ENCODE results near the gene TRIM63. TPM values are rescaled to one million over a fixed set of nuclear protein-coding genes. Genes with fewer than 3 reads are reported as not detected.

Gene TRIM63
- total and polyA plus RNA-seq, 2 donors (not counting 1 experiment from before 2014, with no cell fraction given), result not detected

GRCh38 chr1:26003756-26004155 lies 63.7 kb downstream of the TRIM63 start:
- ChIA-PET POLR2A (no interaction called here), CTCF (interaction anchor here (0.7 kb wide), 1 partner anchor 108 kb away, joined by 4 read pairs; no protein-coding TSS in a partner anchor)
- Histone ChIP-seq H3K4me1 (ENCODE audit: control insufficient read depth in 2 of 2, insufficient read depth in 2 of 2, low read length in 2 of 2) (peaks cover 0 to under 1% of the 10 kb centered on the region in 2 donors), H3K27ac (ENCODE audit: low read length in 2 of 2) (no peak overlapping the region), H3K36me3 (replicated peaks in 1 of 2; ENCODE audit: control extremely low read depth in 1 of 2, control insufficient read depth in 1 of 2, extremely low read depth in 1 of 2, insufficient read depth in 2 of 2, low read length in 1 of 2) (no peaks in the 10 kb centered on the region), H3K9ac (ENCODE audit: low read length) (no peak overlapping the region), H3K4me3 (ENCODE audit: control extremely low read depth in 1 of 5, extremely low read depth in 1 of 5, insufficient read depth in 1 of 5, low read depth in 2 of 5, low read length in 4 of 5) (no peak overlapping the region), H3K27me3 (replicated peaks in 1 of 4; ENCODE audit: control extremely low read depth in 1 of 4, control insufficient read depth in 3 of 4, insufficient read depth in 4 of 4, low read length in 3 of 4) (no peaks in the 10 kb centered on the region), H4K20me1 (ENCODE audit: control insufficient read depth, insufficient read depth, low read length, poor library complexity, severe bottlenecking) (no peaks in the 10 kb centered on the region), H3K9me3 (ENCODE audit: control extremely low read depth in 1 of 3, control insufficient read depth in 2 of 3, insufficient read depth in 1 of 3, low read length in 2 of 3) (no peaks in the 10 kb centered on the region), H3K4me2 (replicated peaks; ENCODE audit: low read depth, low read length, poor library complexity, severe bottlenecking) (no peak overlapping the region), H2AFZ (ENCODE audit: insufficient read depth, low read depth, low read length, poor library complexity, severe bottlenecking) (no peak overlapping the region), H3K79me2 (ENCODE audit: control insufficient read depth, insufficient read depth, low read length) (no peaks in the 10 kb centered on the region)
- no peak overlapping the region for H3K4me3 Mint-ChIP-seq
- H3K27me3 Mint-ChIP-seq, result peaks cover 8% of the 10 kb centered on the region
- H3K9me3 Mint-ChIP-seq (ENCODE audit: insufficient read depth), result no peaks in the 10 kb centered on the region
- H3K27ac Mint-ChIP-seq, result no peak overlapping the region
- ATAC-seq (ENCODE audit: low read depth) (no peak), DNase-seq (no peak)
- WGBS (ENCODE audit: insufficient coverage), result 60% methylated on average over 1 of the region's 2 CpGs
- TF ChIP-seq CTCF (IDR thresholded peaks at IDR 0.05) (no peak), EZH2 (IDR thresholded peaks at IDR 0.05; ENCODE audit: borderline replicate concordance, insufficient read depth, low read depth, low read length, poor library complexity, severe bottlenecking) (no peak)
- intact Hi-C loops (cut with micrococcal nuclease), result no loop called here
- H3K4me1 Mint-ChIP-seq, result no peaks in the 10 kb centered on the region

- Histone ChIP-seq H3K4me3 (ENCODE audit: control extremely low read depth in 1 of 5, extremely low read depth in 1 of 5, insufficient read depth in 1 of 5, low read depth in 2 of 5, low read length in 4 of 5) (no peak overlapping the region), H3K27me3 (replicated peaks in 1 of 4; ENCODE audit: control extremely low read depth in 1 of 4, control insufficient read depth in 3 of 4, insufficient read depth in 4 of 4, low read length in 3 of 4) (no peaks in the 10 kb centered on the region), H2AFZ (ENCODE audit: insufficient read depth, low read depth, low read length, poor library complexity, severe bottlenecking) (no peak overlapping the region), H3K27ac (ENCODE audit: low read length in 2 of 2) (no peak overlapping the region), H3K36me3 (replicated peaks in 1 of 2; ENCODE audit: control extremely low read depth in 1 of 2, control insufficient read depth in 1 of 2, extremely low read depth in 1 of 2, insufficient read depth in 2 of 2, low read length in 1 of 2) (no peaks in the 10 kb centered on the region), H3K4me1 (ENCODE audit: control insufficient read depth in 2 of 2, insufficient read depth in 2 of 2, low read length in 2 of 2) (peaks cover 3 to 6% of the 10 kb centered on the region in 2 donors), H4K20me1 (ENCODE audit: control insufficient read depth, insufficient read depth, low read length, poor library complexity, severe bottlenecking) (no peaks in the 10 kb centered on the region), H3K9me3 (ENCODE audit: control extremely low read depth in 1 of 3, control insufficient read depth in 2 of 3, insufficient read depth in 1 of 3, low read length in 2 of 3) (no peaks in the 10 kb centered on the region), H3K79me2 (ENCODE audit: control insufficient read depth, insufficient read depth, low read length) (no peaks in the 10 kb centered on the region), H3K4me2 (replicated peaks; ENCODE audit: low read depth, low read length, poor library complexity, severe bottlenecking) (no peak overlapping the region), H3K9ac (ENCODE audit: low read length) (no peak overlapping the region)
- Mint-ChIP-seq H3K4me3 (no peak overlapping the region), H3K27me3 (peaks cover 8% of the 10 kb centered on the region), H3K4me1 (peaks cover 5% of the 10 kb centered on the region), H3K9me3 (ENCODE audit: insufficient read depth) (no peaks in the 10 kb centered on the region), H3K27ac (no peak overlapping the region)
- DNase-seq (no peak), ATAC-seq (ENCODE audit: low read depth) (no peak)
- no peak for TF ChIP-seq EZH2 (IDR thresholded peaks at IDR 0.05; ENCODE audit: borderline replicate concordance, insufficient read depth, low read depth, low read length, poor library complexity, severe bottlenecking)
- TF ChIP-seq CTCF (IDR thresholded peaks at IDR 0.05), result no peak
- CTCF ChIA-PET, result interaction anchor here (0.7 to 1.1 kb wide), 2 partner anchors 108 to 161 kb away, joined by 3 to 4 read pairs; no protein-coding TSS in a partner anchor
- WGBS (ENCODE audit: insufficient coverage), result 75% methylated on average over 1 of the region's 4 CpGs
- POLR2A ChIA-PET, result no interaction called here
- intact Hi-C loops (cut with micrococcal nuclease), result no loop called here
Measured at GRCh38 chr1:26003262-26003661, 64.2 kb downstream of the TRIM63 start.

Small RNA genes lying within 50 kb of the gene (small RNA-seq; reads per million reads assigned to genes)
- gene RF00283 (ENCODE audit: insufficient read length, low read depth, low replicate concordance), result not detected
- gene RF00492 (ENCODE audit: insufficient read length, low read depth, low replicate concordance), result not detected

Other genes with a start within 250 kb of the TRIM63 start
- gene MTFR1L, start 247.7 kb downstream of the TRIM63 start, total RNA-seq, result 40.9 and 41.5 TPM in 2 replicates
- 39.5 and 44.6 TPM in 2 replicates for gene MTFR1L, start 247.7 kb downstream of the TRIM63 start, polyA plus RNA-seq
- gene AUNIP, start 208.2 kb downstream of the TRIM63 start, total RNA-seq, result 0.27 TPM in 1 of 2 replicates, not detected in the other
- gene AUNIP, start 208.2 kb downstream of the TRIM63 start, polyA plus RNA-seq, result not detected in 2 replicates
- gene PAQR7, start 191.9 kb downstream of the TRIM63 start, total RNA-seq, result 5.5 and 6.6 TPM in 2 replicates
- 2.7 and 4.2 TPM in 2 replicates for gene PAQR7, start 191.9 kb downstream of the TRIM63 start, polyA plus RNA-seq
- gene STMN1, start 161.2 kb downstream of the TRIM63 start, total RNA-seq, result 42.2 and 48.0 TPM in 2 replicates
- 9.9 and 20.7 TPM in 2 replicates for gene STMN1, start 161.2 kb downstream of the TRIM63 start, polyA plus RNA-seq
- gene PAFAH2, start 69.6 kb downstream of the TRIM63 start, total RNA-seq, result 8.8 and 10.8 TPM in 2 replicates
- gene PAFAH2, start 69.6 kb downstream of the TRIM63 start, polyA plus RNA-seq, result 5.1 and 6.0 TPM in 2 replicates
- 0.12 TPM in 2 replicates for gene EXTL1, start 45.9 kb downstream of the TRIM63 start, total RNA-seq
- not detected in 2 replicates for gene EXTL1, start 45.9 kb downstream of the TRIM63 start, polyA plus RNA-seq
- gene SLC30A2, start 21.5 kb downstream of the TRIM63 start, total RNA-seq, result not detected in 2 replicates
- gene SLC30A2, start 21.5 kb downstream of the TRIM63 start, polyA plus RNA-seq, result not detected in 2 replicates
- 15.2 and 17.3 TPM in 2 replicates for gene PDIK1L, start 44.2 kb upstream of the TRIM63 start, total RNA-seq
- gene PDIK1L, start 44.2 kb upstream of the TRIM63 start, polyA plus RNA-seq, result 1.3 and 2.0 TPM in 2 replicates
- gene FAM110D, start 91.4 kb upstream of the TRIM63 start, total RNA-seq, result not detected in 2 replicates
- not detected in 2 replicates for gene FAM110D, start 91.4 kb upstream of the TRIM63 start, polyA plus RNA-seq
- gene C1orf232, start 101.3 kb upstream of the TRIM63 start, total RNA-seq, result not detected in 2 replicates
- not detected in 2 replicates for gene C1orf232, start 101.3 kb upstream of the TRIM63 start, polyA plus RNA-seq
- gene ZNF593, start 102.3 kb upstream of the TRIM63 start, total RNA-seq, result 10.7 and 13.5 TPM in 2 replicates
- 60.0 and 61.9 TPM in 2 replicates for gene ZNF593, start 102.3 kb upstream of the TRIM63 start, polyA plus RNA-seq
- gene ZNF593OS, start 104.2 kb upstream of the TRIM63 start, total RNA-seq, result not detected in 2 replicates
- 0.09 TPM in 1 of 2 replicates, not detected in the other for gene ZNF593OS, start 104.2 kb upstream of the TRIM63 start, polyA plus RNA-seq
- 3.7 and 4.7 TPM in 2 replicates for gene CNKSR1, start 109.9 kb upstream of the TRIM63 start, total RNA-seq
- 5.8 and 8.8 TPM in 2 replicates for gene CNKSR1, start 109.9 kb upstream of the TRIM63 start, polyA plus RNA-seq
- gene CATSPER4, start 123.0 kb upstream of the TRIM63 start, total RNA-seq, result not detected in 2 replicates
- gene CATSPER4, start 123.0 kb upstream of the TRIM63 start, polyA plus RNA-seq, result not detected in 2 replicates
- 16.2 and 16.9 TPM in 2 replicates for gene CEP85, start 166.6 kb upstream of the TRIM63 start, total RNA-seq
- 16.1 and 16.3 TPM in 2 replicates for gene CEP85, start 166.6 kb upstream of the TRIM63 start, polyA plus RNA-seq
- gene SH3BGRL3, start 212.5 kb upstream of the TRIM63 start, total RNA-seq, result 230 and 232 TPM in 2 replicates
- gene SH3BGRL3, start 212.5 kb upstream of the TRIM63 start, polyA plus RNA-seq, result 86.7 and 150 TPM in 2 replicates
- 81.4 and 83.8 TPM in 2 replicates for gene UBXN11, start 239.0 kb upstream of the TRIM63 start, total RNA-seq
- 66.2 and 68.0 TPM in 2 replicates for gene UBXN11, start 239.0 kb upstream of the TRIM63 start, polyA plus RNA-seq

All from B cell (primary cell).